GM21515 (cell line): Measurements from ENCODE around the gene EREG.
A peak's percentile ranks its signal among the peaks of the same experiment; 100 is the strongest.
"Not testable (repeated sequence)": the region's sequence is repeated elsewhere in the genome, so short reads cannot be mapped to it uniquely, and the experiment has no call there.

Experiments used
- ATAC-seq: cut with Tn5 transposase; IDR thresholded peaks from one replicate; pipeline ENCODE4 v1.9.1; 2021; ENCODE audit not compliant: unreplicated experiment

Gene EREG

GRCh38 chr4:74340421-74340820 is 24.5 kb upstream of the EREG start:
- ATAC-seq, result not testable (repeated sequence)

GRCh38 chr4:74344031-74344430 is 20.9 kb upstream of the EREG start:
- ATAC-seq, result no peak

GRCh38 chr4:74353858-74354257 is 11.1 kb upstream of the EREG start:
- no peak for ATAC-seq

GRCh38 chr4:74357965-74358364 is 7.0 kb upstream of the EREG start:
- no peak for ATAC-seq

GRCh38 chr4:74361671-74362070 is 3.3 kb upstream of the EREG start:
- ATAC-seq, result no peak

GRCh38 chr4:74362347-74362746 is 2.6 kb upstream of the EREG start:
- no peak for ATAC-seq

- no peak for ATAC-seq
Measured at GRCh38 chr4:74364256-74364651, 691 bp upstream of the EREG start.

DNA sequence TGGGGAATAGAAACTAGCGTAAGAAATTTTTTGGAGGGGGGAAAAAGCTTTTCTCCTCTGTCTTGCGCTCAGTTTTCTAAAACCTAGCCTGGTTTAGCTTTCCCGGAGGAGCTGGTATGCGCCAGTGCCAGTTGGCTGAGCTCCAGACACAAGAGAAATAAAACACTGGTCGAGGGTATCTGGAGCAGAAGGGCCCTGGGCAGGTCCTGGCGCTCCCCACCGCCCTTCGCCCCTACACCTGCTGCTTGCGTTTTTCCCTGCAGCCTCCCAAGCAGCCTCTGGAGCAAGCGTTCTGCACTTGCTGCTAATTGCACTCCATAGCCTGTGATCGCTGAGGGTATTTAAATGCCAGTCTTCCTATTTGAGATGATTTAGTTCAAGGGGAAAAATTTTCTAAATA is 816 bp downstream of the EREG start:
- no peak for ATAC-seq

DNA sequence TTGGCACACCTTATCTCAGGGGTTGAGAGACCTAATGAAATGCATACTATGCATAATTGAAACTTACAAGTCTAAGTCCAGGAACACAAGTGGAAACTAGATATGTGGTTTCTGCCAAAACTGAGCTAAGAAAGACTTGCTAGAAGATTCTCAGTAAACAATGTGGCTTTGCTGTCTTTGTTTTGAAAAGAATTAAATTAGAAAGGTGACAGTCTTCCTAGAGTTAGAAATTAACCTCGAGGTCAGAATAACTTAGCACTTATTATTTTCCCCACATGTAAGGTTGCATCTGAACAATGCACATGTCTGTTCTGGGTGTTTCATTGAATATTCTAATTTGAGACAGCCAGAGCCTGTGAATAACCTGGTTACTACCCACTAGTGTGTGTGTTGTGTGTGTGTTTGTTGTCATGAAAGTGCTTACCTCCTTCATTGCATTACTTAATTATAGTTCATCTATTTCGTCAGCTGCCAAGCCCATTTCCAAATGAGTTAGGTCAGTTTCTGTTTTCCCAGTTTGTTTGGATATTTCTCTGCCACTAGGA is 1.5 kb downstream of the EREG start:
- no peak for ATAC-seq

DNA sequence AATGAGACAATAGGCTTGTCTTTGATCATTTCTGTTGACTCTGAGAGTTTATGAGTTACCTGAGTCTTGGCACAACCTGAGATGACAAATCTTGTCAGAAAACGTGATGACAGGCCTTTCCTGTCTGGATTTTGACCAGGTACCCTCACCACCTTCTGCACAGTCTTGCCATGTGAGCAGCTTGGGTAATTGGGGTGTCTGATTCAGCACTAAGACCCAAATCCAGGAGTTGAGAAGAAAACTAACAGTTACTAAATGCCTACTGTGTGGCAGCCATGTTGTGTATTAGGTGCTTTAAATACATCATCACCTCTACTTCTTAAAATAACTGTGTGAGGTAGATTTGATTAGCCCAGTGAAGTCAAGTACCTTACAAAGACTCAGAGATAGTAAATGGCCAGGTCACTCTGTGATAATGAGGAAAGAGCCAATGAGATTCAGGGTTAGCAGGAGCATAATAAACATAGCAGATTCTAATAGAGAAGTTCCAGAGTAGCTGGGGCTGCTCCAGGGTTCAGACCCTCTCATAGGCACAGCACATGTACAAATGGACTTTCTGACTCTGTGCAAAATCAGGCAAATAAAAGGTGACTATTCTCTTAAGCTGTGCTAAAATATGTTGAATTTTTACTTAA is 2.8 kb downstream of the EREG start:
- ATAC-seq, result no peak

GRCh38 chr4:74368596-74368995 is 3.7 kb downstream of the EREG start:
- ATAC-seq, result no peak

- no peak for ATAC-seq
Measured at GRCh38 chr4:74369855-74370254, 4.9 kb downstream of the EREG start.

GRCh38 chr4:74370912-74371311 is 6.0 kb downstream of the EREG start:
- ATAC-seq, result peak; percentile 78

DNA sequence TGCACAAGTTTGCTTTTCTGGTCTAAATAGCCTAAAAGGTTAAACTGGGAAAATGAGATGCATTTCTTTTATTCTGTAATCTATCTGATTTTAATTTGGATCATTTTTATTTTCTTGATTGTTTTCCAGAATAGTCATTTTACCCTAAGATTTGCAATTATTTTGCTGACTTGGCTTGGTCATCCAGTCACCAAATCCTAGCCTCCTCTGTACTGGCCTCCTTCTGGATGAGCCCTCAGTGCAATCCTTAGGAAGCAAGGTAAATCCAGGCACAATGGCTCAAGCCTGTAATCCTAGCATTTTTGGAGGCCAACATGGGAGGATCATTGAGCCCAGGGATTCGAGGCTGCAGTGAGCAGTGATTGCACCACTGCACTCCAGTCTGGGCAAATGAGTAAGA is 9.2 kb downstream of the EREG start:
- ATAC-seq, result no peak

- no peak for ATAC-seq
Measured at GRCh38 chr4:74374561-74375327, 9.8 kb downstream of the EREG start.

DNA sequence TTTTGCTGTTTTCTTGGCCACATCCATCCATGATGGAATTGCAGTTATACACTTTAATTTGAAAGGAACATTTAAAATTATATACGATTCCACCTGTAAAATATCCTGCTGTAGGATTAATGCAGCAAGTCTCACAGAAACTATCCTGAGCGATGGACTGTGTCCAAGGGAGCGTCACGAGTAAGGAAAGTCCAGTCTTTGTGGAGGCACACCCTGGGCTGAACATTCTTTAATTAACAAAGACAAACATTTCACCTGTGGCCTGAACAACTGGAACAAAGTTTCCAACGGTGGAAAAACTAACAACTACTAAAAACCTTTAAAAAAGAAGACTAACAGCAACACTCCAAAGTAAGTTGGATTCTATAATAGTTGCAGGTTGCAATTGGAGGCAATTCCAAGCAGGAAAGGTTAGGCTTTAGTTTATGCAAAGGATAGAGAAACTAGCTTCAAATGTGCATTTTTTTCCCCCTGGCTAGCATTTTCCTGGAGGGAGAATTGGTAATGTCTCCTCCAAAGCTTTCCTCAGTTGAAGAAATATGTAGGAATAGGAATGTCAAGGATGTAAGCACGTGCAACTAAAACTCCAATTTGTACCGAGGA is 11.0 kb downstream of the EREG start:
- no peak for ATAC-seq

DNA sequence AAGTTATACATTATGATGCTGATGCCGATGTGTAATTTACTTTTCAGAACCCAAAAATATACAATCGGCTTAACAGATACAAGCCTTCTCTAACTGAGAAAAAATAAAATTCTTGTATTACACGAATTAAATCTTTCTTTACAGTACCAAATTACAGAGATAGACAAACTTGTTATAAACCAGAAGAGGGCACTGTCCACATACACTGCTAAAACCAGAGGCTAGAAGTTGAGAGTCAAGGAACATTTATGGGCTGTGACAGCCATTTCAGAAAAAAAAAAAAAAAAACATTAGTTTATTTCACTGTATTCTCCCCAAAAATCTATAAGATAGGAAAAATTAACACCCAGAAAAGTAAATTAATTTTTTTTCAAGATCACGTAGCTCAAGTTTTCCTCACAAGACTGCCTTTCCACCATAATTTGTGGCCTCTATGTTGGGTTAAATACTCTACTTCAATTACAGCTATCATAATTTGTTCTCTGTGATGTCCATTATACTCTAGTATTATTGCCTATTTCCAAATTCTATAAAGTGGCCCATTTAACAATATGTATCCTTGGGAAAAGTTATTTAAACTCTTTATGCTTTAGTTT is 12.0 kb downstream of the EREG start:
- peak; percentile 67 for ATAC-seq

- no peak for ATAC-seq
Measured at GRCh38 chr4:74377714-74378113, 12.8 kb downstream of the EREG start.

DNA sequence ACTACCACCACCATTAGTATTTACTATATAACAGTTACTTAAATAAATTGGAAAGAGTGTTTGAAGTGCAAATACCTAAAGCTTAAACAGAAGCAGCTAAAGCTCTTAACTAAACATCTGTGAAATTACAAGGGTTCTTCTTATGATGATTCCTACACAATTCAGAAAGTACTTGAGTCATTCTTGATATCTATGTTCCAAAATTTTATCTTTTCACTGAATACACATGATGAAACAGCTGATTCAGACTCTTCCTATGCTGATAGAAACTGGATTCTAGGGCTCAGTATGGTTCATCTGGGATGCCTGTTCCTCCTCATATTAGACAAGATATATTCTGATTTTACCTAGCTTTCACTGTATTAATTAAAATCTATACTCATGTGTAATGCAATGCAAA is 13.6 kb downstream of the EREG start:
- ATAC-seq, result no peak

DNA sequence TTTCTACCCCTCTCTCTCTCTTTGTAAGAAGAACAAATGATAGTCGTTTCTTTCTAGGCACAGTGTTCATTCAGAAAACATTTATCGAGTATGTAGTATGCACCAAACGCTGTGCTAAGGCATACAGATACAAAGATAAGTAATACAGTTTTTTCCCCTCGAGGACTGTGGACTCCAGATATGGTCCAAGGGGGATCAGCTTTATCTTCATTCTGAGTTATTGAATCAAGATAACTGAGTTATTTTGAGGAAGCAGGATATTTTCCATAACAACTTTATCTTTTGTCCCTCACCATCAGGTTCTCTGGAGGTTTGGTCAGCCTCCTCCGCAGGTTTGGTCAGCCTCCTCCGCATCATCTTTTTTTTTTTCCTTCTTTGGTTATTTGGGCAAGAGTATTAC is 15.0 kb downstream of the EREG start:
- no peak for ATAC-seq

DNA sequence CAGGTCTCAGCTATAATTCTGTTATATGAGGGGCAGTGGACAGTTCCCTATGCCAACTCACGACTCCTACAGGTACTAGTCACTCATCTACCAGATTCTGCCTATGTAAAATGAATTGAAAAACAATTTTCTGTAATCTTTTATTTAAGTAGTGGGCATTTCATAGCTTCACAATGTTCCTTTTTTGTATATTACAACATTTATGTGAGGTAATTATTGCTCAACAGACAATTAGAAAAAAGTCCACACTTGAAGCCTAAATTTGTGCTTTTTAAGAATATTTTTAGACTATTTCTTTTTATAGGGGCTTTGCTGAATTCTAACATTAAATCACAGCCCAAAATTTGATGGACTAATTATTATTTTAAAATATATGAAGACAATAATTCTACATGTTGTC is 20.4 kb downstream of the EREG start:
- no peak for ATAC-seq

DNA sequence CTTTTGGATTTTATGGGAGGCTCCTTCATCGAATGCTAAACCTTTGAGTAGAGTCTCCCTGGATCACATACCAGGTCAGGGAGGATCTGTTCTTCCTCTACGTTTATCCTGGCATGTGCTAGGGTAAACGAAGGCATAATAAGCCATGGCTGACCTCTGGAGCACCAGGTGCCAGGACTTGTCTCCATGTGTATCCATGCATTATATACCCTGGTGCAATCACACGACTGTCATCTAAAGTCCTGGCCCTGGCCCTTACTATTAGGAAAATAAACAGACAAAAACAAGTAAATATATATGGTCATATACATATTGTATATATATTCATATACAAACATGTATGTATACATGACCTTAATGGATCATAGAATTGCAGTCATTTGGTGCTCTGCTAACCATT is 21.2 kb downstream of the EREG start:
- no peak for ATAC-seq
